ENCODE measurements around the gene CAMK4. TPM values are rescaled to one million over a fixed set of nuclear protein-coding genes. Genes with fewer than 3 reads are reported as not detected.

The CAMK4 gene
- total and polyA plus RNA-seq, 9 of the 15 experiments (the other 6 are each of a cell fraction or from before 2014, with no cell fraction given), result 0.35 TPM; not detected in 8

DNA sequence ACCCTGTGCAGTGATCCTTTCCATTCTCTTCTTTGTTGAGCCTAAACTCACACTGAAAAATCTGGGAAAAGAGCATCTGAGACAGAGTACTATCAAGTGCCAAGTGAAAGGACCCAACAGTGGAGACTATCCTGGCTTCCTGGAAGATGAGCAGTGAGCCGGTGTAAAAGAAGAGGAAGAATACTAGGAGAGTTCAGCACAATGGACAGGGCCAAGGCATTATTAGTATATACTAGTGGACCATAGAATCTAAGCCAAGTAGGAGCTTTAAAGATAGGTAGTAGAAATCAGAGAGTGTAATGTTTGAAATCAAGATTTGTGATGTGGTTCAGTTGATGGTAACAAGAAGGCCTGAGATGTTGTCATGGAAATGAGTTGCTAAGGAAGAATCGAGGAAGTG lies 140.8 kb downstream of the CAMK4 start (continued):
- no peak for TF ChIP-seq MEF2A (IDR thresholded peaks at IDR 0.05; ENCODE audit: control insufficient read depth, low read depth, low read length)

DNA sequence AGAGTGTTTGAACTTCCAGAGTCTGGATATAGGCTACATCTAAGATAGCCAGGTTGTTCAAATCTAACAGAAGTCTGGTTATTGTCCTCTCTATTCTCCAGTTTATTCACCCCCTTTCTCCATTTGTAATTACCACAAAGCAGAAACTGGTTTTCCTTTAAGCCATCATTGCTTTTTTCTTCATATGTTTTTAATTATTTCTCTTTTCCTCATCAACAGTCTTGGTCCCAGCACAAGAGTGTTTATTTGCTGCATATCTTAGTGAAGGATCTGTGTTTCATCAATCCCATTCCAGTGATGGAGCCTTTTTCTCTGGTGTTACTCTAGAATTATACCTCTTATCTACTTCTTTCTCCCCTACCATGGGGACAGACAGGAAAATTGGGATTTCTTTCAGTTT lies 142.2 kb downstream of the CAMK4 start:
- ChIA-PET POLR2A (no interaction called here), CTCF (ENCODE audit: low intra/inter-chr PET ratio) (no interaction called here)
- H3K9me3 ChIP-seq (replicated peaks; ENCODE audit: control insufficient read depth, insufficient read depth, low read depth, low read length), result no peaks in the 10 kb centered on the region
- H4K20me1 ChIP-seq (replicated peaks; ENCODE audit: control insufficient read depth, insufficient read depth, low read length), result no peaks in the 10 kb centered on the region
- no peak for DNase-seq (ENCODE audit: extremely low read depth in 1 of 4, low spot score in 3 of 4)
- BruUV-seq (replicated peaks), result no TSS peak
- no peaks in the 10 kb centered on the region for H3K27me3 ChIP-seq (ENCODE audit: control insufficient read depth in 2 of 2, insufficient read depth in 2 of 2, low read length in 2 of 2)
- TF ChIP-seq DIDO1 (tag; IDR thresholded peaks at IDR 0.05; ENCODE audit: low read depth) (no peak), EGR1 (conservative IDR thresholded peaks at IDR 0.05) (no peak), ETV6 (IDR thresholded peaks at IDR 0.05; ENCODE audit: borderline replicate concordance in 1 of 2, low read depth in 2 of 2, low read length in 1 of 2) (no peak), ETV6 (CRISPR knock-in tag; IDR thresholded peaks at IDR 0.05; ENCODE audit: borderline replicate concordance) (no peak), MECOM (CRISPR knock-in tag; IDR thresholded peaks at IDR 0.05) (no peak), ARID2 (IDR thresholded peaks at IDR 0.05) (no peak)
- TF ChIP-seq, protein P1, sequence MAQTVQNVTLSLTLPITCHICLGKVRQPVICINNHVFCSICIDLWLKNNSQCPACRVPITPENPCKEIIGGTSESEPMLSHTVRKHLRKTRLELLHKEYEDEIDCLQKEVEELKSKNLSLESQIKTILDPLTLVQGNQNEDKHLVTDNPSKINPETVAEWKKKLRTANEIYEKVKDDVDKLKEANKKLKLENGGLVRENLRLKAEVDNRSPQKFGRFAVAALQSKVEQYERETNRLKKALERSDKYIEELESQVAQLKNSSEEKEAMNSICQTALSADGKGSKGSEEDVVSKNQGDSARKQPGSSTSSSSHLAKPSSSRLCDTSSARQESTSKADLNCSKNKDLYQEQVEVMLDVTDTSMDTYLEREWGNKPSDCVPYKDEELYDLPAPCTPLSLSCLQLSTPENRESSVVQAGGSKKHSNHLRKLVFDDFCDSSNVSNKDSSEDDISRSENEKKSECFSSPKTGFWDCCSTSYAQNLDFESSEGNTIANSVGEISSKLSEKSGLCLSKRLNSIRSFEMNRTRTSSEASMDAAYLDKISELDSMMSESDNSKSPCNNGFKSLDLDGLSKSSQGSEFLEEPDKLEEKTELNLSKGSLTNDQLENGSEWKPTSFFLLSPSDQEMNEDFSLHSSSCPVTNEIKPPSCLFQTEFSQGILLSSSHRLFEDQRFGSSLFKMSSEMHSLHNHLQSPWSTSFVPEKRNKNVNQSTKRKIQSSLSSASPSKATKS (CRISPR knock-in tag; IDR thresholded peaks at IDR 0.05), result no peak
- TF ChIP-seq, protein P2, sequence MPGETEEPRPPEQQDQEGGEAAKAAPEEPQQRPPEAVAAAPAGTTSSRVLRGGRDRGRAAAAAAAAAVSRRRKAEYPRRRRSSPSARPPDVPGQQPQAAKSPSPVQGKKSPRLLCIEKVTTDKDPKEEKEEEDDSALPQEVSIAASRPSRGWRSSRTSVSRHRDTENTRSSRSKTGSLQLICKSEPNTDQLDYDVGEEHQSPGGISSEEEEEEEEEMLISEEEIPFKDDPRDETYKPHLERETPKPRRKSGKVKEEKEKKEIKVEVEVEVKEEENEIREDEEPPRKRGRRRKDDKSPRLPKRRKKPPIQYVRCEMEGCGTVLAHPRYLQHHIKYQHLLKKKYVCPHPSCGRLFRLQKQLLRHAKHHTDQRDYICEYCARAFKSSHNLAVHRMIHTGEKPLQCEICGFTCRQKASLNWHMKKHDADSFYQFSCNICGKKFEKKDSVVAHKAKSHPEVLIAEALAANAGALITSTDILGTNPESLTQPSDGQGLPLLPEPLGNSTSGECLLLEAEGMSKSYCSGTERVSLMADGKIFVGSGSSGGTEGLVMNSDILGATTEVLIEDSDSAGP (CRISPR knock-in tag; IDR thresholded peaks at IDR 0.05), result no peak
- TF ChIP-seq, protein P3, sequence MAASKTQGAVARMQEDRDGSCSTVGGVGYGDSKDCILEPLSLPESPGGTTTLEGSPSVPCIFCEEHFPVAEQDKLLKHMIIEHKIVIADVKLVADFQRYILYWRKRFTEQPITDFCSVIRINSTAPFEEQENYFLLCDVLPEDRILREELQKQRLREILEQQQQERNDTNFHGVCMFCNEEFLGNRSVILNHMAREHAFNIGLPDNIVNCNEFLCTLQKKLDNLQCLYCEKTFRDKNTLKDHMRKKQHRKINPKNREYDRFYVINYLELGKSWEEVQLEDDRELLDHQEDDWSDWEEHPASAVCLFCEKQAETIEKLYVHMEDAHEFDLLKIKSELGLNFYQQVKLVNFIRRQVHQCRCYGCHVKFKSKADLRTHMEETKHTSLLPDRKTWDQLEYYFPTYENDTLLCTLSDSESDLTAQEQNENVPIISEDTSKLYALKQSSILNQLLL (CRISPR knock-in tag; IDR thresholded peaks at IDR 0.05; ENCODE audit: borderline replicate concordance), result no peak
- TF ChIP-seq, protein P4, sequence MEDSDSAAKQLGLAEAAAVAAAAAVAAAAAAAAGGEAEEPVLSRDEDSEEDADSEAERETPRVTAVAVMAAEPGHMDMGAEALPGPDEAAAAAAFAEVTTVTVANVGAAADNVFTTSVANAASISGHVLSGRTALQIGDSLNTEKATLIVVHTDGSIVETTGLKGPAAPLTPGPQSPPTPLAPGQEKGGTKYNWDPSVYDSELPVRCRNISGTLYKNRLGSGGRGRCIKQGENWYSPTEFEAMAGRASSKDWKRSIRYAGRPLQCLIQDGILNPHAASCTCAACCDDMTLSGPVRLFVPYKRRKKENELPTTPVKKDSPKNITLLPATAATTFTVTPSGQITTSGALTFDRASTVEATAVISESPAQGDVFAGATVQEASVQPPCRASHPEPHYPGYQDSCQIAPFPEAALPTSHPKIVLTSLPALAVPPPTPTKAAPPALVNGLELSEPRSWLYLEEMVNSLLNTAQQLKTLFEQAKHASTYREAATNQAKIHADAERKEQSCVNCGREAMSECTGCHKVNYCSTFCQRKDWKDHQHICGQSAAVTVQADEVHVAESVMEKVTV (CRISPR knock-in tag; IDR thresholded peaks at IDR 0.05), result no peak
- no peak overlapping the region for H3K27ac ChIP-seq (ENCODE audit: extremely low read depth, low read depth, low read length)
- H2AFZ ChIP-seq (ENCODE audit: low read depth, low read length), result no peak overlapping the region
- no peaks in the 10 kb centered on the region for H3K4me1 ChIP-seq (replicated peaks in 1 of 2; ENCODE audit: control insufficient read depth in 2 of 2, insufficient read depth in 2 of 2, low read length in 2 of 2)
- ATAC-seq, result no peak
- H3K4me2 ChIP-seq (ENCODE audit: insufficient read depth, low read length), result no peak overlapping the region
- intact Hi-C loops (cut with micrococcal nuclease) (no loop called here), in situ Hi-C loops (cut with MboI) (no loop called here)
- no peak overlapping the region for H3K4me3 ChIP-seq
- H3K9ac ChIP-seq (ENCODE audit: insufficient read depth in 1 of 2, low read depth in 2 of 2, low read length in 2 of 2), result no peak overlapping the region
- H3K9me1 ChIP-seq (ENCODE audit: control insufficient read depth, insufficient read depth, low read length), result no peaks in the 10 kb centered on the region
- no peak for FAIRE-seq
- H3K36me3 ChIP-seq (ENCODE audit: control insufficient read depth, insufficient read depth, low read length), result no peaks in the 10 kb centered on the region
- no peaks in the 10 kb centered on the region for H3K79me2 ChIP-seq (ENCODE audit: control insufficient read depth, insufficient read depth, low read length)
